WTC11 (cell line): Measurements from ENCODE around the gene BRME1. TPM values are rescaled to one million over a fixed set of nuclear protein-coding genes. Genes with fewer than 3 reads are reported as not detected.

Experiments used
- ATAC-seq: fragments of 200-7000 bp; cut with Tn5 transposase; 2 replicates; pipeline ENCODE4 v1.10.0; 2021; ENCODE audit warnings: mild to moderate bottlenecking, moderate library complexity
- CTCF ChIA-PET: fragments of 300-600 bp; sonication (Branson Sonifier 250); formaldehyde crosslinking; loops from one replicate; lab custom pipeline; 2021; ENCODE audit warnings: antibody characterized with exemption; lab: Charles Lee
- POLR2A ChIA-PET: fragments of 350-600 bp; sonication (Branson Sonifier 250); formaldehyde crosslinking; loops from one replicate; lab custom pipeline; 2021; ENCODE audit warnings: antibody characterized with exemption; lab: Charles Lee
- DNase-seq: peaks from one replicate; pipeline ENCODE4 v3.0.0; 2021; ENCODE audit warnings: low spot score
- H3K27ac Mint-ChIP-seq: 2 replicates; pipeline ENCODE4 v1.8.0; 2021; ENCODE audit warnings: mixed read lengths
- H3K27me3 Mint-ChIP-seq: 2 replicates; pipeline ENCODE4 v1.8.0; 2021; ENCODE audit warnings: low read depth, mild to moderate bottlenecking, moderate library complexity, mixed read lengths
- H3K36me3 Mint-ChIP-seq: 2 replicates; pipeline ENCODE4 v1.8.0; 2021; ENCODE audit warnings: mixed read lengths
- H3K4me1 Mint-ChIP-seq: 2 replicates; pipeline ENCODE4 v1.8.0; 2022; ENCODE audit warnings: mixed read lengths
- H3K4me3 Mint-ChIP-seq: 2 replicates; pipeline ENCODE4 v1.8.0; 2021; ENCODE audit warnings: mild to moderate bottlenecking, moderate library complexity, mixed read lengths
- H3K9me3 Mint-ChIP-seq: 2 replicates; pipeline ENCODE4 v1.8.0; 2021; ENCODE audit warnings: mixed read lengths
- CBFB ChIP-seq: sonication (generic); formaldehyde crosslinking; IDR thresholded peaks from 2 replicates; pipeline ENCODE4 v1.8.1; 2022; ENCODE audit warnings: mild to moderate bottlenecking, low read depth, missing genetic modification reagents
- CREB1 ChIP-seq: sonication (generic); formaldehyde crosslinking; IDR thresholded peaks from 2 replicates; pipeline ENCODE4 v1.8.0; 2023; ENCODE audit warnings: mild to moderate bottlenecking, missing genetic modification reagents
- CREM ChIP-seq: sonication (generic); formaldehyde crosslinking; IDR thresholded peaks from 2 replicates; pipeline ENCODE4 v1.8.1; 2022; ENCODE audit warnings: mild to moderate bottlenecking, missing genetic modification reagents, moderate library complexity
- ELF4 ChIP-seq: sonication (generic); formaldehyde crosslinking; IDR thresholded peaks from 2 replicates; pipeline ENCODE4 v1.8.1; 2022; ENCODE audit warnings: low read depth, mild to moderate bottlenecking, moderate library complexity, missing genetic modification reagents
- ESRRA ChIP-seq: sonication (generic); formaldehyde crosslinking; IDR thresholded peaks from 2 replicates; pipeline ENCODE4 v1.8.1; 2022; ENCODE audit warnings: mild to moderate bottlenecking, missing genetic modification reagents, borderline replicate concordance
- ETV6 ChIP-seq: sonication (generic); formaldehyde crosslinking; IDR thresholded peaks from 2 replicates; pipeline ENCODE4 v1.8.1; 2022; ENCODE audit warnings: mild to moderate bottlenecking, missing genetic modification reagents
- FOXK1 ChIP-seq: sonication (generic); formaldehyde crosslinking; IDR thresholded peaks from 2 replicates; pipeline ENCODE4 v1.8.0; 2022; ENCODE audit warnings: mild to moderate bottlenecking, moderate library complexity, missing genetic modification reagents
- GTF2I ChIP-seq: fragments of 250-450 bp; sonication (Bioruptor Pico); conservative IDR thresholded peaks from 2 replicates; pipeline ENCODE4 v1.4.0; 2021; ENCODE audit warnings: mild to moderate bottlenecking
- HMGA2 ChIP-seq: fragments of 250-450 bp; sonication (Bioruptor Pico); IDR thresholded peaks from 2 replicates; pipeline ENCODE4 v1.4.0; 2021; ENCODE audit warnings: mild to moderate bottlenecking, moderate library complexity
- NFYB ChIP-seq: sonication (generic); formaldehyde crosslinking; conservative IDR thresholded peaks from 2 replicates; pipeline ENCODE4 v1.8.0; 2022; ENCODE audit warnings: low read depth, missing genetic modification reagents
- NR1H2 ChIP-seq: sonication (generic); formaldehyde crosslinking; IDR thresholded peaks from 2 replicates; pipeline ENCODE4 v1.9.0; 2021; ENCODE audit warnings: mild to moderate bottlenecking, moderate library complexity, missing genetic modification reagents
- OVOL2 ChIP-seq: fragments of 250-450 bp; sonication (Bioruptor Pico); IDR thresholded peaks from 2 replicates; pipeline ENCODE4 v1.9.0; 2021; ENCODE audit warnings: mild to moderate bottlenecking, borderline replicate concordance
- RELA ChIP-seq: sonication (generic); formaldehyde crosslinking; IDR thresholded peaks from 2 replicates; pipeline ENCODE4 v1.8.1; 2022; ENCODE audit warnings: missing genetic modification reagents, mild to moderate bottlenecking, borderline replicate concordance
- SMAD3 ChIP-seq: sonication (generic); formaldehyde crosslinking; IDR thresholded peaks from 2 replicates; pipeline ENCODE4 v1.8.0; 2022; ENCODE audit warnings: missing genetic modification reagents, mild to moderate bottlenecking, borderline replicate concordance
- TEAD1 ChIP-seq: sonication (generic); formaldehyde crosslinking; IDR thresholded peaks from 2 replicates; pipeline ENCODE4 v1.8.0; 2022; ENCODE audit warnings: mild to moderate bottlenecking, missing genetic modification reagents
- TP53 ChIP-seq: sonication (generic); formaldehyde crosslinking; IDR thresholded peaks from 2 replicates; pipeline ENCODE4 v1.8.1; 2023; ENCODE audit warnings: mild to moderate bottlenecking, missing genetic modification reagents
- ZNF396 ChIP-seq: fragments of 250-450 bp; sonication (Bioruptor Pico); IDR thresholded peaks from 2 replicates; pipeline ENCODE4 v1.8.0; 2021; ENCODE audit warnings: mild to moderate bottlenecking, moderate library complexity, borderline replicate concordance
- total RNA-seq: library from RNA; stranded (reverse); gene quantifications from 3 replicates; pipeline ENCODE4 v1.2.3, GENCODE V29; 2021
- TF ChIP-seq, protein P1 (sequence below): sonication (generic); formaldehyde crosslinking; IDR thresholded peaks from 2 replicates; pipeline ENCODE4 v1.8.0; 2022; ENCODE audit warnings: mild to moderate bottlenecking, missing genetic modification reagents
- TF ChIP-seq, protein P2 (sequence below): sonication (generic); formaldehyde crosslinking; IDR thresholded peaks from 2 replicates; pipeline ENCODE4 v1.8.1; 2023; ENCODE audit warnings: mild to moderate bottlenecking, missing genetic modification reagents
- TF ChIP-seq, protein P3 (sequence below): sonication (generic); formaldehyde crosslinking; conservative IDR thresholded peaks from 2 replicates; pipeline ENCODE4 v1.8.1; 2022; ENCODE audit warnings: mild to moderate bottlenecking, missing genetic modification reagents
- TF ChIP-seq, protein P4 (sequence below): sonication (generic); formaldehyde crosslinking; IDR thresholded peaks from 2 replicates; pipeline ENCODE4 v1.8.1; 2023; ENCODE audit warnings: mild to moderate bottlenecking, missing genetic modification reagents, moderate library complexity
- TF ChIP-seq, protein P5 (sequence below): sonication (generic); formaldehyde crosslinking; IDR thresholded peaks from 2 replicates; pipeline ENCODE4 v1.8.0; 2023; ENCODE audit warnings: missing genetic modification reagents, mild to moderate bottlenecking, borderline replicate concordance

BRME1 gene
- total RNA-seq, 1 experiment from 2014 or later: 5.0 TPM

DNA sequence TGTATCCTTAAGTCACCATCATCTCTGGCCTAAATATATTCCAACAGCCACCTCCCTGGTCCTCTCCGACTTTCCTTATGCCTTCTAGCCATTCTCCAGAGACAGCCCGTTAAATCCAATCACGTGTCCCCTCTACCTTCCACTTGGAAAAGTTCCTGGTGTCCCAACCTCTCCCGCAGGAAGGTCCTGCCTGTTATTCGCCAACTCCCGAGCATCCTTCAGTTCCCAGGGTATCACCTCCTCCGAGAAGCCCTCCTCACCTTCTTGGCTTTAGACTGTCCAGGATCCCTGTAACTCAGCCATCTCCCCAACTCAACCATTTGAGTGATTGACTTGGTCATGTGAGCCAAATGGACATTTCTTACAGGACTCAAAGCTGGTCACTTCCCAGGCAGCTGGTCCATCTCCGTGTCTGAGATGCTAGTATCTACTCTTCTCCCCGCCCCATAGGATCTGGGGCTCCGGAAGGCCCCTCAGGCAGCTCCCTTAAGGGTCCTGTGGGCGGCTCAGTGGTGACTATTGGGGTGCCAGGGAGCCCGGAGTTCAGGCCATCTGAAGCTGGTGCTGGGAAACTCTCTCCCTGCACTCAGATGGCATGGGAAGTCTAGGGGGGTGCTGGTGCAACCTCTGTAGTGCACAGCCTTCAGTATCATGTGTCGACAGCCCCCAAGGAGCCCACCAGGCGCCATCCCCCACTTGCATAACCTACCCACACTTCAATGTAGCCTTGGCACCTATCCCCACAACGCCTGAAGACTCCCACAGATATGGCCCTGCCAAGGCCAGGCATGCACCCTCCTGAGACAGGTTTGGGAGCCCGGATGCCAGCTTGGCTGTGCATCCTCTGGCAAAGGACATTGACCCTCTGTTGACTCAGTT is 56.9 kb downstream of the BRME1 start (continued):
- no peak for TF ChIP-seq ELF4 (CRISPR knock-in tag)
- TF ChIP-seq CBFB (CRISPR knock-in tag): no peak
- no peak for TF ChIP-seq ZNF396 (CRISPR knock-in tag)
- no peak for TF ChIP-seq ETV6
- TF ChIP-seq TP53 (CRISPR knock-in tag): no peak

DNA sequence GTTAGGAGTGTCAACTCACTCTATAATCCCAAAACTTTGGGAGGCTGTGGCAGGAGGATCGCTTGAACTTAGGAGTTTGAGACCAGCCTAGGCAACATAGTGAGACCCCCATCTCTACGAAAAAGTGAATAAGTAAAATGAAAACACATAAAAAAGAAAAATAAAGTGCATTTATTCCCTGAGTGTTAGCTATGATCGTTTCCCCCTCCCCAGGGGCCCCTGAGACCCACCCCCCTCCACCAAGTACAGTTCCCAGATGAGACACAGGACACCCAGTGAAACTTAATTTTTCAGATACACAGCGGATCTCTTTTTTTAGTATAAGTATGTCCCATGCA is 57.6 kb downstream of the BRME1 start:
- Mint-ChIP-seq H3K4me3 (no peak overlapping the region), H3K9me3 (no peaks in the 10 kb centered on the region), H3K36me3 (no peaks in the 10 kb centered on the region), H3K27ac (no peak overlapping the region), H3K27me3 (no peaks in the 10 kb centered on the region; the same call in 1 of the 2 replicates), H3K4me1 (peaks cover 40% of the 10 kb centered on the region)
- CTCF ChIA-PET: interaction anchor here (3.4 kb wide), 1 partner anchor 14 kb away, joined by 33 read pairs; no protein-coding TSS in a partner anchor
- POLR2A ChIA-PET: interaction anchor here (0.6 to 2.6 kb wide), 3 partner anchors 11 to 28 kb away, joined by 3 to 26 read pairs (median 4); no protein-coding TSS in a partner anchor
- TF ChIP-seq, protein P1, sequence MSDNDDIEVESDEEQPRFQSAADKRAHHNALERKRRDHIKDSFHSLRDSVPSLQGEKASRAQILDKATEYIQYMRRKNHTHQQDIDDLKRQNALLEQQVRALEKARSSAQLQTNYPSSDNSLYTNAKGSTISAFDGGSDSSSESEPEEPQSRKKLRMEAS (CRISPR knock-in tag): no peak
- TF ChIP-seq, protein P2, sequence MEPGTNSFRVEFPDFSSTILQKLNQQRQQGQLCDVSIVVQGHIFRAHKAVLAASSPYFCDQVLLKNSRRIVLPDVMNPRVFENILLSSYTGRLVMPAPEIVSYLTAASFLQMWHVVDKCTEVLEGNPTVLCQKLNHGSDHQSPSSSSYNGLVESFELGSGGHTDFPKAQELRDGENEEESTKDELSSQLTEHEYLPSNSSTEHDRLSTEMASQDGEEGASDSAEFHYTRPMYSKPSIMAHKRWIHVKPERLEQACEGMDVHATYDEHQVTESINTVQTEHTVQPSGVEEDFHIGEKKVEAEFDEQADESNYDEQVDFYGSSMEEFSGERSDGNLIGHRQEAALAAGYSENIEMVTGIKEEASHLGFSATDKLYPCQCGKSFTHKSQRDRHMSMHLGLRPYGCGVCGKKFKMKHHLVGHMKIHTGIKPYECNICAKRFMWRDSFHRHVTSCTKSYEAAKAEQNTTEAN (CRISPR knock-in tag): no peak
- TF ChIP-seq, protein P3, sequence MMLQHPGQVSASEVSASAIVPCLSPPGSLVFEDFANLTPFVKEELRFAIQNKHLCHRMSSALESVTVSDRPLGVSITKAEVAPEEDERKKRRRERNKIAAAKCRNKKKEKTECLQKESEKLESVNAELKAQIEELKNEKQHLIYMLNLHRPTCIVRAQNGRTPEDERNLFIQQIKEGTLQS (CRISPR knock-in tag): no peak
- DNase-seq (no peak), ATAC-seq (no peak)

DNA sequence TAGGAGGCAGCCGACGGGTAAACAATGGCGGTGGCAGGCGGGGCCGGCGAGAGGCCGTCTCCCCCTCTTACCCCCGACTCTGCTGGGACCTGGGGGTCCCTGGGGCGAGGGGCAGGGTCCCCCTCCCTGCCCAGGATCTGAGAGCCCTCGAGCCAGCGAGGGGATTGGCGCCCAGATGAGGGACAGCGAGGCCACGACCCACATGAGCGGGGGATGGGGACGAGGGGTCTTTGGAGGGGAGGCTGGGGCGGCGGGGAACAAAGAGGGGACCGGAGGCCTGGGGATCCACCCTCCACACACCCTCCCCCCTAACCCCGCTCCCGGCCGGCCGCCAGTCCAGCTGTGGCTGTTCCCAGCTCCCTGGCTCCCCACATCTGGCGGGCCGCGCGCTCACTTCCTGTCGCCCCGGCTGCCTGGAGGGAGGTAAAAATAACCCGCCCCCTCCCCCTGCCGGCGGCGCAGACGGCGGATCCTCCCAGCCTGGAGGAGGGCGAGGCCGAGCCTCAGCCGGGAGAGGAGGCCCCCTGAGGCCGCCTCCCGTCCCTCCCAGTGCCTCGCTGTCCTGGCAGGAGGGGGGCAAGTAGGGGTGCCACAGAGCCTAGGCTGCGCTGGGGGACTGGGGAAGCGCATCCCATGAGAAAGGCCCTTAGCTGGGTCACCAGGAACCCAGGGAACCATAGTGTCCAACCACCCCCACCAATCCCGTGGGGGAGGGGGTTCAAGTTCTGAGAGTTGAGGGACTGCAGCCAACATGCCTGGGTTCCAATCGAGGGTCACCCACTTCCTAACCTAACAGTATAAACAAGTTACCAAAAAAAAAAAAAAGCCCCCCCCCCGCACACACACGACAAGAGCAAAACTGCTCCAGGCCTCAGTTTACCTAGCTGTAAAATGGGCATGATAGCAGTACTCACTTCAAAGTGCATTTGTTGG is 58.2 kb downstream of the BRME1 start:
- H3K9me3 Mint-ChIP-seq: no peaks in the 10 kb centered on the region
- H3K4me3 Mint-ChIP-seq: peak overlapping the region; percentile 64
- no peaks in the 10 kb centered on the region; the same call in 1 of the 2 replicates for H3K27me3 Mint-ChIP-seq
- no peaks in the 10 kb centered on the region for H3K36me3 Mint-ChIP-seq
- H3K27ac Mint-ChIP-seq: no peak overlapping the region
- POLR2A ChIA-PET: interaction anchor here (0.6 to 2.6 kb wide), 11 partner anchors 10 to 695 kb away, joined by 3 to 26 read pairs (median 4); partner anchors contain the start of gene ZSWIM4
- DNase-seq (peak; percentile 88), ATAC-seq (peak; percentile 35)
- CTCF ChIA-PET: interaction anchor here (0.8 to 3.4 kb wide), 6 partner anchors 14 to 105 kb away, joined by 3 to 33 read pairs (median 4); no protein-coding TSS in a partner anchor
- H3K4me1 Mint-ChIP-seq: peaks cover 40% of the 10 kb centered on the region
- TF ChIP-seq, protein P3 (CRISPR knock-in tag): no peak
- TF ChIP-seq CREB1 (CRISPR knock-in tag) (no peak), CREM (no peak), ESRRA (CRISPR knock-in tag) (no peak), FOXK1 (CRISPR knock-in tag) (0 out of 2 replicates have a peak, but pooled peaks have one; percentile 56), NR1H2 (CRISPR knock-in tag) (no peak), HMGA2 (CRISPR knock-in tag) (no peak), TEAD1 (CRISPR knock-in tag) (no peak), RELA (CRISPR knock-in tag) (no peak), NFYB (no peak), OVOL2 (CRISPR knock-in tag) (no peak), GTF2I (0 out of 2 replicates have a peak, but pooled peaks have one; percentile 36), SMAD3 (no peak)
- TF ChIP-seq, protein P4, sequence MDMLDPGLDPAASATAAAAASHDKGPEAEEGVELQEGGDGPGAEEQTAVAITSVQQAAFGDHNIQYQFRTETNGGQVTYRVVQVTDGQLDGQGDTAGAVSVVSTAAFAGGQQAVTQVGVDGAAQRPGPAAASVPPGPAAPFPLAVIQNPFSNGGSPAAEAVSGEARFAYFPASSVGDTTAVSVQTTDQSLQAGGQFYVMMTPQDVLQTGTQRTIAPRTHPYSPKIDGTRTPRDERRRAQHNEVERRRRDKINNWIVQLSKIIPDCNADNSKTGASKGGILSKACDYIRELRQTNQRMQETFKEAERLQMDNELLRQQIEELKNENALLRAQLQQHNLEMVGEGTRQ (CRISPR knock-in tag): no peak; the same call in 1 of the 2 replicates
- TF ChIP-seq, protein P5, sequence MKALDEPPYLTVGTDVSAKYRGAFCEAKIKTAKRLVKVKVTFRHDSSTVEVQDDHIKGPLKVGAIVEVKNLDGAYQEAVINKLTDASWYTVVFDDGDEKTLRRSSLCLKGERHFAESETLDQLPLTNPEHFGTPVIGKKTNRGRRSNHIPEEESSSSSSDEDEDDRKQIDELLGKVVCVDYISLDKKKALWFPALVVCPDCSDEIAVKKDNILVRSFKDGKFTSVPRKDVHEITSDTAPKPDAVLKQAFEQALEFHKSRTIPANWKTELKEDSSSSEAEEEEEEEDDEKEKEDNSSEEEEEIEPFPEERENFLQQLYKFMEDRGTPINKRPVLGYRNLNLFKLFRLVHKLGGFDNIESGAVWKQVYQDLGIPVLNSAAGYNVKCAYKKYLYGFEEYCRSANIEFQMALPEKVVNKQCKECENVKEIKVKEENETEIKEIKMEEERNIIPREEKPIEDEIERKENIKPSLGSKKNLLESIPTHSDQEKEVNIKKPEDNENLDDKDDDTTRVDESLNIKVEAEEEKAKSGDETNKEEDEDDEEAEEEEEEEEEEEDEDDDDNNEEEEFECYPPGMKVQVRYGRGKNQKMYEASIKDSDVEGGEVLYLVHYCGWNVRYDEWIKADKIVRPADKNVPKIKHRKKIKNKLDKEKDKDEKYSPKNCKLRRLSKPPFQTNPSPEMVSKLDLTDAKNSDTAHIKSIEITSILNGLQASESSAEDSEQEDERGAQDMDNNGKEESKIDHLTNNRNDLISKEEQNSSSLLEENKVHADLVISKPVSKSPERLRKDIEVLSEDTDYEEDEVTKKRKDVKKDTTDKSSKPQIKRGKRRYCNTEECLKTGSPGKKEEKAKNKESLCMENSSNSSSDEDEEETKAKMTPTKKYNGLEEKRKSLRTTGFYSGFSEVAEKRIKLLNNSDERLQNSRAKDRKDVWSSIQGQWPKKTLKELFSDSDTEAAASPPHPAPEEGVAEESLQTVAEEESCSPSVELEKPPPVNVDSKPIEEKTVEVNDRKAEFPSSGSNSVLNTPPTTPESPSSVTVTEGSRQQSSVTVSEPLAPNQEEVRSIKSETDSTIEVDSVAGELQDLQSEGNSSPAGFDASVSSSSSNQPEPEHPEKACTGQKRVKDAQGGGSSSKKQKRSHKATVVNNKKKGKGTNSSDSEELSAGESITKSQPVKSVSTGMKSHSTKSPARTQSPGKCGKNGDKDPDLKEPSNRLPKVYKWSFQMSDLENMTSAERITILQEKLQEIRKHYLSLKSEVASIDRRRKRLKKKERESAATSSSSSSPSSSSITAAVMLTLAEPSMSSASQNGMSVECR (CRISPR knock-in tag): no peak
- TF ChIP-seq, protein P1 (CRISPR knock-in tag): no peak
